GM12874 (cell line): ENCODE results near the gene PCNX3.

Experiments used
- CTCF ChIP-seq: IDR thresholded peaks from 2 replicates; pipeline ENCODE4 v1.5.1; 2011; ENCODE audit warnings: low read depth, mild to moderate bottlenecking, control low read depth, low read length, moderate library complexity; ENCODE audit not compliant: insufficient read depth

PCNX3 gene

DNA sequence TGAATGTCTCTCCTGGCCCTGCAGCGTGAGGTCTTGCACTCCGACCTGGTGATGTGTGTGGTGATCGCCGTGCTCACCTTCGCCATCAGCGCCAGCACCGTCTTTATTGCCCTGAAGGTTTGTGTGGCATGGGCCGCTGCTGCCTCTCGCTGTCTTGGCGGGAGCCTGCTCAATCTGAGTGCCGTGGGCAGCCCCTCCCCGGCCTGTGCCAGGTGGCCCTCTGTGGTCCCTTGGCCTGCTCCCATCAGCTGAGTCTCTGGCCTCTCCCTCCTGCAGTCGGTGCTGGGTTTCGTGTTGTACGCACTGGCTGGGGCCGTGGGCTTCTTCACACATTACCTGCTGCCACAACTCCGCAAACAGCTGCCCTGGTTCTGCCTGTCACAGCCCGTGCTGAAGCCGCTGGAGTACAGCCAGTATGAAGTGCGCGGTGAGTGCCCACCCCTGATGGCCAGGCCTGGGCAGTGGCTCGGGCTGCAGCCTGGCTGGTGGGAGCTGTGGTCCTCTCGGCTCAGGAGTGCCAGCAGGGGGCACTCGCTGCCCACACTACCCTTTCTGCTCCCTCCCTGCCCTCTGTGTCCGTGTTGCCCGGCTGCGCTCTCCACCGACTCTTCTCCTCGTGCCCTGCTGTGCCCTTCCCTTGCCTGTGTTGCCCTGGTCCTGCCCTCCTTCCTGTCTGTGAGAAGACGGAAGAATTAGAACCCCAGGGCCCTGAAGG, 10.2 kb downstream of the PCNX3 start:
- peak; percentile 88 for TF ChIP-seq CTCF

GRCh38 chr11:65627202-65627601, 11.6 kb downstream of the PCNX3 start:
- TF ChIP-seq CTCF: no peak

GRCh38 chr11:65629579-65629978, 14.0 kb downstream of the PCNX3 start:
- no peak for TF ChIP-seq CTCF

DNA sequence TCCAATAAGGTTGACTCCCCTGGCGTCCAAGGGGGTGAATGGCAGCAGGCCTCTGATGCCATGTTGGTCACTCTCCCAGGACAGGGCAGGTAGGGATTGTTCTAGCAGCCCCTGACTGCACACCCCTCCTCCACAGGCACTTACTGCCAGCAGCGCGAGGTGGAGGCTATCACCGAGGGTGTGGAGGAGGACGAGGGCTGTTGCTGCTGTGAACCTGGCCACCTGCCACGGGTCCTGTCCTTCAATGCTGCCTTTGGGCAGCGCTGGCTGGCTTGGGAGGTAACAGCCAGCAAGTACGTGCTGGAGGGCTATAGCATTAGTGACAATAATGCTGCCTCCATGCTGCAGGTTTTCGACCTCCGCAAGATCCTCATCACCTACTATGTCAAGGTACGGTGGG, 14.6 kb downstream of the PCNX3 start:
- no peak for TF ChIP-seq CTCF

DNA sequence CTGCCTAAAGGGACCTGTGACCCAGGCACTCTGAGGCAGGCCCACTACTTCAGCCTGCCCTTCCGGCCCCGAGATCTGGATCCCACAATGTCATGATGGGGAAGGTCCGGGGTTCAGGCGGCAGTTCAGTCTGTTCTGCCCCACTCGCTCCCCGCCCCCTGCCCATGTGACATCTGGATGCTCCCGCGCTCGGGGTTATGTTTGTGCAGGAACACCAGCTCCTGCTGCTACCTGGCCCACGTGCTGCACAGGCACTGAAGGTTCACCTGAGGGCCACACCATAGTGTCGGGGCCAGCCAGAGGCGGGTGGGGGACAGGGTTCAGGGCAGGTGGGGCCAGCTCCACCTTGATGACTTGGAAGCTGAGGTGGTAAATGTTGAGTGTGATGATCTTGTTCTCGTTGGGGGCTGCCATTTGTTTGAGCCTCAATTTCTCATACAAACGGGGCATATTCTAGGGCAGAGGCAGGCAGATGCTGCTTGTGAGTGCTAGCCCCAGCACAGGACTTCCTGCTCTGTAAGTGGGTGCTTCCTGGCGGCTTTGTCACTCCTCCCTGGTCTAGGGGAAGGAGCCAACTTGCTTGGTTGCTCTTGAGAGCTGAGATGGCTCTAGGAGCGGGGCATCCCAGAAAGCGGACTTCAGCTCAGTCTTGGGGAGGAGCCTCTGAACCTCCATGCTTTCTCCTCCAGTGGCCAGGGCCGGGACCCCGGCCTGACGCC, 18.0 kb downstream of the PCNX3 start:
- TF ChIP-seq CTCF: no peak

GRCh38 chr11:65634109-65634436, 18.5 kb downstream of the PCNX3 start:
- no peak for TF ChIP-seq CTCF

GRCh38 chr11:65634440-65634839, 18.9 kb downstream of the PCNX3 start:
- TF ChIP-seq CTCF: no peak
